ENCODE results near the gene TYW1.
"Not testable (repeated sequence)": the region's sequence is repeated elsewhere in the genome, so short reads cannot be mapped to it uniquely, and the experiment has no call there.

DNA sequence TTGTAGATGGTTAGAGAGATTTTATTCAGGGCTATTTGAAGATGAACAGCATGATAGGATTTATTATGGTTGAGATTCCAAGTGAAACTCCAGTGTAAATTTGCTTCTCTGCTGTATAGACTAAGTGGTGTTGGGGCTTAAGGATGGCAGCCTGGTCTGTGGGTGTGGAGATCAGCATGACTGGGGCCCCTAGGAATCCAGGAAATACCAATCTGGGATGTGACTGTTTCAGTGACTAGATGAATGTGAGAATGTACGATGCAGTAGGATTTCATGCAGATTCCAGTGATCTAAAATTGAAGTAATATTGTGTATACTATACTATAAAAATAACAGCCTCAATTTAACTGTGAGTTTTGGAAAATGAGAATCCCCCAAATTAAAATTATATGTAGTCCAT, 28.8 kb downstream of the TYW1 start:
- TF ChIP-seq CTCF, POLR2A (IDR thresholded peaks at IDR 0.05): not testable (repeated sequence)

Data from prostate gland (tissue), 2 donors.